AG08396 (cell line): ENCODE measurements around the gene KDM6B.
A peak's percentile ranks its signal among the peaks of the same experiment; 100 is the strongest.

Source experiments
- DNase-seq: peaks from one replicate; pipeline ENCODE4 v3.0.0; 2012; ENCODE audit warnings: low spot score, mixed read lengths

The KDM6B gene

DNA sequence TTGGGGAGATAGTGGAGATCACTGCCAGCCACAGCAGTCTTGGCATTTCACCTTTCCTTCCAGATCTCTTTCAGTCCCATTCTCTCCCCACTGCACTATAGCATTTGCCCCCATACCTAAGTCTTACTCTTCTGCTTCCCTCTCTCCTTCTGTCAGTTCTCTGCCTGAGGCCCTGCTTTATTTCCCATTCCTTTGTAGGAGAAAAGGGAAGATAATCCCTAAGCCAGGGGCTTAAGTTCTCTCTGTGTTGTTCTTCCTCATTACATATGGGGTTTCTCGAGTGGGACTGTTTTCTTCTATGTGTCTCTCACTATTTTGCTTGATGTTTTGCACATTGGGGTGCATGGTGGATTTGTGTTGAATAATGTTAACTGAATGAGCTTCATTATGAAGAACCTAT is 6.4 kb downstream of the KDM6B start:
- DNase-seq = no peak

DNA sequence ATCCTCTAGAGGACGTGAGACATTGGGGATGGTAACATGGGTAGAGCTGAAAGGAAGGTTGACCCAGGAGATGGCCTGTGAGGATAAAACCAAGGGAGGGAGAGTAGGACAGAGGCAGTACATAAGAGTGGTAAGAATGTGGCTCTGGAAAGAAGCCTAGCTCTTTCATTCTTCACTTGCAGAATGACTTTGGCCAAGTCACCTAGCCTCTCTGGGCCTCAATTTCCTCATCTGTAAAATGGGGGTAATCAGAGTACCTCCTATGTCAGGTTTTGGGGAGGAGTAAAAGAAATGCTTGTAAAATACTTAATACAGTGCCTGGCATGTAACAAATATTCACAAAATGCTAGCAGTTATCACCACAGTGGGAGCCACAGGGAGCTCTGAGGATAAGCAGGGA is 6.9 kb downstream of the KDM6B start:
- no peak for DNase-seq

DNA sequence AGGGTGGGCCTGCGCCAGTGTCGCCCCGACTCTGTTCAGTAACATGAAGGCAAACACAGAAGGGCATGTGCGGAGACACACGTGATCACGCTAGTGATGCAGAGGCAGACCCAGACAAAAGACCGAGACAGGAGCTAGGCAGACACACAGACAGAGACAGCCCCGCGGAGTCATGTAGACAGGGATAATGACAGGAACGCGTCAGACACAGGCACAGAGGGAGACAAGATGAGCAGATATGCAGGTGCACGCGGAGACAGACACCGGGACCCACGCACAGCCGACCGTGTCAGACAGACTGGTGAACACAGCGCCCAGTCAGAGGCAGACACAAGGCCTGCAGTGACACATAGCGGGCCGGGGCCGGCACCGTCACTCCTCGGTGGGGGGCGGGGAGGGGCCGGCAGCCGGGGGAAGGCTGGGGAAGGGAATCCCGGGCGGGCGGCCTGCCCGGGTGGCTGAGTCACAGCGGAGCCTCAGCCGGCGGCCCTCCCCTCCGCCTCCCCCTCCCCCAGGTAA is 7.4 kb downstream of the KDM6B start:
- peak; percentile 91 for DNase-seq

DNA sequence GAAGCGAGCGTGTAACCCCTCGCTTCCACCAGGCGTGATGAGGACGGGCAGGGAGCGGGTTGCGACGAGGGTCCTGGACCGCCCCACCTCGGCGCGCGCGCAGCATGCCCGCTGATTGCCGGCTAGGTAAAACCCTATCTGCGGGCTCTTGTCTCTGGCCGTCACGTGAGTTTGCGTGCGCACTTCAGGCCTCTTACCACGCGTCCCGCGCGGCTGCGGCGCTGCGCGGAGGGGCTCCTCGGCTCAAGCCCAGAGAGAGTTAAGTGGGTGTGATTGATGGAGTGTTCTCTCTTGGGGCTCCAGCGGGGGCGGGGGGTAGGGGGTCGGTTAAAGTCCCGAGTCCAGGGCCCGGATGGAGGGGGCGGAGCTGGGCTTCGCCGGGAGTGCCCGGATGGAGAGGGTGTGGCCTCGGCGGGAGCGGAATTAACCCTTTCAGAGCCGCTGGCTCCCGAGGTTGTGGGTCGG is 7.9 kb downstream of the KDM6B start:
- DNase-seq = peak; percentile 88

DNA sequence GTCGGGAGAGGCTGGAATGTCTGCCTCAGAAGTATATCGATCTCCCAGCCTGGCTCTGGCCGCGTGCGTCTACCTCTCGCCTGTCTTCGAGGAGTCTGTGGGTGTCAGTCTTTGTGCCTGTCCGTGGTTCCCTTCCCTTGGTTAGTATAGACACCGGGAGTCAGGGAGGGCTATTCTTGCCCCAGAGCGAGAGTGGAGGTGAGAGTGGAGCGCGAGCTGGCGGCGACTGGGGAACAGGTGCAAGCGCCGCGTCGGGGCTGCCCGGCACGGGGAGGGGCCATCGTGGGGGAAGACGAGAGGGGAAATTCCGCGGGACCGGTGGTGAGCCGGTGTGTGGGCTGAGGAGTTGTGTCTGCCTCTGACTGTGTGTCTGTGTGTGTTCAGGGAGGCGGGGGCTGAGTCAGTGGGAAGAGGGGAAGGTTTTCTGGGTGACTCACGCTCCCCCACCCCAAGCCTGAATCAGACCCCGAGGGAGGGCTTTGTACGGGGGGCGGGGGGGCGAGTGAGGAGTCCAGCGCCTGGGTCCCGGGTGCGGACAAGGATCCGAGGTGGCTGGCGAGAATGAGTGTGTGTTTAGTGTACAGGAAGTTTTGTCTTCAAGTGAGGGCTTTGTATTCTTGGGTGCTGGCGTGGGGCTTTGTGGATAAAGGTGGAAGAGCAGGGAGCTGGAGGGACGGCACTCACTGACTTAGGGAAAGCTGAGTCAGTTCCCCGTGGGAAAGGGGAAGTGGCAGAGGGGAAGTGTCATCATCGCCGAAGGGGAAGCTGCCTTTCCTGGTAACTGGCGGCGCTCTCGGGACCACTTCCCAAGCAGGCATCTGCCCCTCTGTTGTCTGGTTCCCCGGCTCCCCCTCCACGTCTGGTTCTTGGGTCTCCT is 8.6 kb downstream of the KDM6B start:
- DNase-seq = peak; percentile 82

DNA sequence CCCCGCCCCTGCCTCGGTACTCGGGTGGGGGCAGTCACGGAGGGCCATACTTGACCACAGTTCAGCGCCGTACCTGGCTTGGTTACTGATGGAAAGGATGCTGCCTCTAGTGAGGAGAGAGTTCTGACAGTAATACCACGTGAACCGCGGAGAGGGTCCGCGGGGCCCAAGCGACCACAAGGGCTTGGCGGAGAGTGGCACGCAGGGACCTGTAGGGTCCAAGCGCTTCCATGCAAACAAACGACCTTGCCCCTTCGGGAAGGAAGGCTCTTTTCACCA is 9.2 kb downstream of the KDM6B start:
- no peak for DNase-seq

DNA sequence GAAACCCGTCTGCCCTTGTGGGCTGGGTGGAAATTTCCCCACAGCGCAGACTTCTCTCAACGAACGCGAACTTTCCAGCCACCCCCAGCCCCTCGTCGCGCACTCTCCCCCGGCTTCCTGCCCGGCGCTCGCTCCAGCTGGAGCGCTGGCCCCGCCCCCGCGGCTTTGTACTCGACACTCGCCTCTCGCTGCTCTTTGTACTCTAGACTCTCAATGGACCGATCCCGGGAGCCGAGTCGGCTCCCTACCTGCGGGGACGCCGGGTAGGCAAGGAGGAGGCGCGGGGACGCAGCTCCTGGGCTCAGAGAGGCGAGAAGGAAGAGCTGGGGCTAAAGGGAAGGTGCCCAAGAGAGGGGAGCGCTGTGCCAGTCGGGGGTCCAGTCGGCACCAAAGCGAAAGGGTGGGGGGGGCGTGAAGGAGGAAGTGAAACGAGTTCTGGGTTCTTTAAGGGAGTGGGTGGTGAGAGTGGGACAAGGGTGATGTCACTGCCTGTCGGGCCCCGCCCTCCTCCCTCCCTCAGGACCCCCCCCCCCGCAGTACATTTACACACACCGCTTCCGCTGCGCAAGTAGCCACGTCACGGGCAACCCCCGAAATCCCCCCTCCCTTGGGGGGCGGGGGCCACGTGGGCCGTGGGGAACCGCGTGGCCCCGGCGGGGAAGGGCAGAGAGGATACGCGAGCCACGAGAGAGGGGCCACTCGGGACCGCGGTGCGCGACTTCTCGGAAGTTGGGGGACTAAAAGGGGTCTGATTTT is 9.7 kb downstream of the KDM6B start:
- DNase-seq = peak; percentile 84

DNA sequence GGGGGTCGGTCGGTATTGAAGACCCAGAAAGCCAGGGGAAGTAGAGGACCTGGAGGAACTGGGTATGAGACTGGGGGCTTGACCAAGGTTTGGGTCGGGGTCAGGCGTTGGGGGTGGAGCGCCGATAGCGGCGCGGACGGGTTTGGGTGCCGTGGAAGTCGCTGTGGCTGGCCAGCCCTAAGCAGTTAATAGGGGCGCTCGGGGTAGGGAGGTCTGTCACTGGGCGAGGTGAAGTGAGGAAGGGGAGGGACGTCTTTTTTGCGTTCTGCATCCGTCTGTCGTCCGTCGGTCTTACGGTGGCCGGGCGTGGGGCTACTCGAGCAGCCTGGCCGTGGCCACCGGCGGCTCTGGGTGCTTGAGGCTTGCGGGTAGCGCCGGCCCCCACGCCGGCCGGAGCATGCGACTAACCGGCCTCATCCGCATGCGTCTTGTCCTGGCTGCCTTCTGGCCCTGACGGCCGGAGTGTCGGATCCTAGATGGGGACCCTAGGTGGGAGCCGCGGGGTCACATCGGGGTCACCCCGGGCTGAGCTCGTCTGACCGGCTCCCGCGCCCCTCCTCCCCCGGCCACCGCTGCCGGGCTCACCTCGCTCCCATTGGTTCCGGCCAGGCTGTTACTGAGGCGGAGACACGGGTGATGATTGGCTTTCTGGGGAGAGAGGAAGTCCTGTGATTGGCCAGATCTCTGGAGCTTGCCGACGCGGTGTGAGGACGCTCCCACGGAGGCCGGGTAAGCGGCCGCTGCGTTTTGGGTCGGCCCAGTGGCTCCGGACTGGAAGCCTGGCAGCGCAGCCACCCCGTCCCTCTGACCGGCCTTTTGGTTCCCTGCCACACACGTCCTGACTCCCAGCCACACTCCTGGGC is 10.5 kb downstream of the KDM6B start:
- DNase-seq = peak; percentile 96

DNA sequence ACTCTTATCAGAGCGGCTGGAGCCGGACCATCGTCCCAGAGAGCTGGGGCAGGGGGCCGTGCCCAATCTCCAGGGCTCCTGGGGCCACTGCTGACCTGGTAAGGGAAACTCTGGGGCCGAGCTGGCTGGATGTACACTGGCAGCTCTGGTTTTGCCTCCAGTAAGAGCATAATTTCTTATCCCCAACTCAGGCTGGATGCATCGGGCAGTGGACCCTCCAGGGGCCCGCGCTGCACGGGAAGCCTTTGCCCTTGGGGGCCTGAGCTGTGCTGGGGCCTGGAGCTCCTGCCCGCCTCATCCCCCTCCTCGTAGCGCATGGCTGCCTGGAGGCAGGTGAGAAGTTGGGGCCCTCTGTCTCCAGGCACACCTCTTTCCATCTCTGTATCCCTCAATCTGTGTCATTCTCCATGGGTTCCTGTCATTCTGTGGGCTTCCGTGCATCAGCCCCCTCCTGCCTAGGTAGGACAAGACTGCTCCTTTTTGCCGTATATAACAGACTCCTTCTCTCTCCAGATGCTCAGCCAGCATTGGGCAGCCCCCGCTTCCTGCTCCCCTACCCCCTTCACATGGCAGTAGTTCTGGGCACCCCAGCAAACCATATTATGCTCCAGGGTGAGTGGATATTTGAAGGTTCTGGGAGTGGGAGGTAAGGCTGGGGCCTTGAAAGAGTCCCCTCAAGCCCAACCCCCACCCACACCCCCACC is 11.5 kb downstream of the KDM6B start:
- no peak for DNase-seq

DNA sequence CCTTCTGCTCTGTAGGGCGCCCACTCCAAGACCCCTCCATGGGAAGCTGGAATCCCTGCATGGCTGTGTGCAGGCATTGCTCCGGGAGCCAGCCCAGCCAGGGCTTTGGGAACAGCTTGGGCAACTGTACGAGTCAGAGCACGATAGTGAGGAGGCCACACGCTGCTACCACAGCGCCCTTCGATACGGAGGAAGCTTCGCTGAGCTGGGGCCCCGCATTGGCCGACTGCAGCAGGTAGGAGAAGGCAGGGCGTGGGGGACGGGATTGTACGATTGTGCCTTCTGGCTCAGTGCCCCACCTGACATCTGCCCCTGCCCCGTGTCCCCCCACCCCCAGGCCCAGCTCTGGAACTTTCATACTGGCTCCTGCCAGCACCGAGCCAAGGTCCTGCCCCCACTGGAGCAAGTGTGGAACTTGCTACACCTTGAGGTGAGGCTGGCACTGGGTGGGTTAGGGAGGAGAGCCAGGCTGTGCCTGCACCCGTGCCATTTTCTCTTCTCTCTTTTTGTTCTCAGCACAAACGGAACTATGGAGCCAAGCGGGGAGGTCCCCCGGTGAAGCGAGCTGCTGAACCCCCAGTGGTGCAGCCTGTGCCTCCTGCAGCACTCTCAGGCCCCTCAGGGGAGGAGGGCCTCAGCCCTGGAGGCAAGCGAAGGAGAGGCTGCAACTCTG is 12.2 kb downstream of the KDM6B start:
- no peak for DNase-seq

DNA sequence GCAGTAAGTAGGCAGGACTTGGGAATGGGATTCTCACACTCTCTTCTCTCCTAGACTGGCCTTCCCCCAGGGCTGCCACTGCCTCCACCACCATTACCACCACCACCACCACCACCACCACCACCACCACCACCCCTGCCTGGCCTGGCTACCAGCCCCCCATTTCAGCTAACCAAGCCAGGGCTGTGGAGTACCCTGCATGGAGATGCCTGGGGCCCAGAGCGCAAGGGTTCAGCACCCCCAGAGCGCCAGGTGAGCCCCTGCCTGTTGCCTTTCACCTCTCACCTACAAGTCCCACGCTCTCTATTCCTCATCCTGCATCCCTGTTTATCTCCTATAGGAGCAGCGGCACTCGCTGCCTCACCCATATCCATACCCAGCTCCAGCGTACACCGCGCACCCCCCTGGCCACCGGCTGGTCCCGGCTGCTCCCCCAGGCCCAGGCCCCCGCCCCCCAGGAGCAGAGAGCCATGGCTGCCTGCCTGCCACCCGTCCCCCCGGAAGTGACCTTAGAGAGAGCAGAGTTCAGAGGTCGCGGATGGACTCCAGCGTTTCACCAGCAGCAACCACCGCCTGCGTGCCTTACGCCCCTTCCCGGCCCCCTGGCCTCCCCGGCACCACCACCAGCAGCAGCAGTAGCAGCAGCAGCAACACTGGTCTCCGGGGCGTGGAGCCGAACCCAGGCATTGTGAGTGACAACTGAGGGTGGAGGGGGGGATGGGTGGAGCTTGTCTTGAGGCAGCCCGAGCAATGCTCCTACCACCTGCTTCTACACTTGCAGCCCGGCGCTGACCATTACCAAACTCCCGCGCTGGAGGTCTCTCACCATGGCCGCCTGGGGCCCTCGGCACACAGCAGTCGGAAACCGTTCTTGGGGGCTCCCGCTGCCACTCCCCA is 13.0 kb downstream of the KDM6B start:
- DNase-seq = no peak

DNA sequence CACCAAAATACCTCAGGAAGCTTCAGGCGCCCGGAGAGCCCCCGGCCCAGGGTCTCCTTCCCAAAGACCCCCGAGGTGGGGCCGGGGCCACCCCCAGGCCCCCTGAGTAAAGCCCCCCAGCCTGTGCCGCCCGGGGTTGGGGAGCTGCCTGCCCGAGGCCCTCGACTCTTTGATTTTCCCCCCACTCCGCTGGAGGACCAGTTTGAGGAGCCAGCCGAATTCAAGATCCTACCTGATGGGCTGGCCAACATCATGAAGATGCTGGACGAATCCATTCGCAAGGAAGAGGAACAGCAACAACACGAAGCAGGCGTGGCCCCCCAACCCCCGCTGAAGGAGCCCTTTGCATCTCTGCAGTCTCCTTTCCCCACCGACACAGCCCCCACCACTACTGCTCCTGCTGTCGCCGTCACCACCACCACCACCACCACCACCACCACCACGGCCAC is 14.1 kb downstream of the KDM6B start:
- no peak for DNase-seq

DNA sequence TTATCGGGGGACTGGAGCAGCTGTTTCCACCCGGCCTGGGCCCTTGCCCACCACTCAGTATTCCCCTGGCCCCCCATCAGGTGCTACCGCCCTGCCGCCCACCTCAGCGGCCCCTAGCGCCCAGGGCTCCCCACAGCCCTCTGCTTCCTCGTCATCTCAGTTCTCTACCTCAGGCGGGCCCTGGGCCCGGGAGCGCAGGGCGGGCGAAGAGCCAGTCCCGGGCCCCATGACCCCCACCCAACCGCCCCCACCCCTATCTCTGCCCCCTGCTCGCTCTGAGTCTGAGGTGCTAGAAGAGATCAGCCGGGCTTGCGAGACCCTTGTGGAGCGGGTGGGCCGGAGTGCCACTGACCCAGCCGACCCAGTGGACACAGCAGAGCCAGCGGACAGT is 14.7 kb downstream of the KDM6B start:
- DNase-seq = no peak

DNA sequence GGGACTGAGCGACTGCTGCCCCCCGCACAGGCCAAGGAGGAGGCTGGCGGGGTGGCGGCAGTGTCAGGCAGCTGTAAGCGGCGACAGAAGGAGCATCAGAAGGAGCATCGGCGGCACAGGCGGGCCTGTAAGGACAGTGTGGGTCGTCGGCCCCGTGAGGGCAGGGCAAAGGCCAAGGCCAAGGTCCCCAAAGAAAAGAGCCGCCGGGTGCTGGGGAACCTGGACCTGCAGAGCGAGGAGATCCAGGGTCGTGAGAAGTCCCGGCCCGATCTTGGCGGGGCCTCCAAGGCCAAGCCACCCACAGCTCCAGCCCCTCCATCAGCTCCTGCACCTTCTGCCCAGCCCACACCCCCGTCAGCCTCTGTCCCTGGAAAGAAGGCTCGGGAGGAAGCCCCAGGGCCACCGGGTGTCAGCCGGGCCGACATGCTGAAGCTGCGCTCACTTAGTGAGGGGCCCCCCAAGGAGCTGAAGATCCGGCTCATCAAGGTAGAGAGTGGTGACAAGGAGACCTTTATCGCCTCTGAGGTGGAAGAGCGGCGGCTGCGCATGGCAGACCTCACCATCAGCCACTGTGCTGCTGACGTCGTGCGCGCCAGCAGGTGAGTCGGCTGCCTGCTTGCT is 15.2 kb downstream of the KDM6B start:
- DNase-seq = no peak

DNA sequence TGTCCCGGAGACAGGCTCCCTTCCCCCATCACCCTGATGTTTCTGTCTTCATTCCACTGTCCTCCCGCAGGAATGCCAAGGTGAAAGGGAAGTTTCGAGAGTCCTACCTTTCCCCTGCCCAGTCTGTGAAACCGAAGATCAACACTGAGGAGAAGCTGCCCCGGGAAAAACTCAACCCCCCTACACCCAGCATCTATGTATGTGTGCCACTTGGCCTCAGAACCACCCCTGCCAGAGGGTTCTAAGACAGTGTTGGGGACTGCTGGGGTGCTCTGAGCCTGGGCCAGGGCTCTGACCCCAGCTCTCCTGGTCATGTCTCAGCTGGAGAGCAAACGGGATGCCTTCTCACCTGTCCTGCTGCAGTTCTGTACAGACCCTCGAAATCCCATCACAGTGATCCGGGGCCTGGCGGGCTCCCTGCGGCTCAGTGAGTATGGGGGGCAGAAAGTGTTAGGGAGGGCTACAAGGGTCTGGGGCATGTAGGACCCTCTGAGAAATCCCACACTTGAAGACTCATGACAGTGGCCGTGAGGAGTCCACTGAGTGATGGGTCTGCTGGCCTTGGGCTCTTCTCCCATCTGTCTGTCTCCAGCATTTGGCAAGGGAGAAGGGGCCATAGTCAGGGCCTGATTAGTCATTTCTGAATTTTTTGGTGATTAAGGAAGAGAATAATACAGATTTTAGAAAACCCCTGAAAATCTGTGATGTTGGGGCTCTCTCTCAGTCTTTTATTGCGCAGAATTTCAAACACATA is 15.9 kb downstream of the KDM6B start:
- DNase-seq = no peak

DNA sequence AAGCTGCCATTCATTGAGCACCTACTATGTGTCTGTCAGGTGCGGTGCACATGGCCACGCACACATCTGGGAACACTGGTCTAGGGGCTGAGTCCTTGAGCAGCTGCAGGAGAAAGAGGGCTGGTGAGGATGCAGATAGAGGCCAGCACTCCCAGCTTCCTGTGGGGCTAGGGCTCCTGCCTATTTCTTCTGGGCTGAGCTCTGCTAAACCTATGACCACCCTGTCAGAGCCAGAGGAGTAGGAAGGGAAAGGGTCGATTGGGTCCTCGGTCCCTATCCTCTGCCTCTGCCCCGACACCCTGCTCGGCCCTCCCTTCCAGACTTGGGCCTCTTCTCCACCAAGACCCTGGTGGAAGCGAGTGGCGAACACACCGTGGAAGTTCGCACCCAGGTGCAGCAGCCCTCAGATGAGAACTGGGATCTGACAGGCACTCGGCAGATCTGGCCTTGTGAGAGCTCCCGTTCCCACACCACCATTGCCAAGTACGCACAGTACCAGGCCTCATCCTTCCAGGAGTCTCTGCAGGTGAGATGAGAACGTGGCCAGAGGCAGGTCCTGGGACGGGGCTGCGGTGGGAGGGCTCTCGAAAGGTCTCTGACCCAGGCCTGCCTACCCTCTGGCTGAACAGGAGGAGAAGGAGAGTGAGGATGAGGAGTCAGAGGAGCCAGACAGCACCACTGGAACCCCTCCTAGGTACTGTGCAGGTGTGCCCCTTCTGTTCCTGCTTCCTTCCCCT is 16.9 kb downstream of the KDM6B start:
- DNase-seq = no peak

DNA sequence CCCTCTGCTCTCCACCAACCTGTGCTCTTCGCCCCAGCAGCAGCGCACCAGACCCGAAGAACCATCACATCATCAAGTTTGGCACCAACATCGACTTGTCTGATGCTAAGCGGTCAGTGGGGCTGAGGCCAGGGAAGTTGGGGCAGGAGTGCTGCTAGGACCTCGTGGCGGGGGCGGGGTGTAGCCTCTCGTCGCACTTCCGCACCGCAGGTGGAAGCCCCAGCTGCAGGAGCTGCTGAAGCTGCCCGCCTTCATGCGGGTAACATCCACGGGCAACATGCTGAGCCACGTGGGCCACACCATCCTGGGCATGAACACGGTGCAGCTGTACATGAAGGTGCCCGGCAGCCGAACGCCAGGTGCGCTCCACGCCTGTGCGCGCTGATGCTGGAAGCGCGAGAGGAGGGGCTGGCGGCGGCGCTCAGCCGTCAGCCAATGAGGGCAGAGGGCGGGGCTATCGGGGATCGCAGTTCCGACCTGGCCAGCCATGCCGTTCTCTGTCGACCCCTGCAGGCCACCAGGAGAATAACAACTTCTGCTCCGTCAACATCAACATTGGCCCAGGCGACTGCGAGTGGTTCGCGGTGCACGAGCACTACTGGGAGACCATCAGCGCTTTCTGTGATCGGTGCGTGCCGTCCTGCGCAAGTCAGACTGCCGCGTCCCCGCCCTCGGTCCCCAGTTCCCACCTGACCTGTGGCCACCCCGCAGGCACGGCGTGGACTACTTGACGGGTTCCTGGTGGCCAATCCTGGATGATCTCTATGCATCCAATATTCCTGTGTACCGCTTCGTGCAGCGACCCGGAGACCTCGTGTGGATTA is 17.6 kb downstream of the KDM6B start:
- DNase-seq = peak; percentile 92
